Tibial nerve (tissue), 4 donors: ENCODE results near the gene GLYATL3. TPM values are rescaled to one million over a fixed set of nuclear protein-coding genes. Genes with fewer than 3 reads are reported as not detected.

ENCODE experiments used
- DNase-seq, 2 donors: peaks; one replicate each; pipeline ENCODE4 v3.0.0-alpha.2; 2019; ENCODE audit warnings: low spot score in 2 of 2
- H3K27ac ChIP-seq, 4 donors: fragments of 200-600 bp; sonication (generic) in 3 of 4; one replicate each; pipeline ENCODE4 v1.5.1; 2017 to 2019; ENCODE audit warnings: mild to moderate bottlenecking in 1 of 4
- H3K27me3 ChIP-seq, 2 donors: fragments of 200-600 bp; sonication (generic) in 1 of 2; one replicate each; pipeline versions ENCODE4 v1.5.1 to v1.6.0; 2017 to 2019
- H3K36me3 ChIP-seq, 3 donors: fragments of 200-600 bp; sonication (generic); one replicate each; pipeline ENCODE4 v1.5.1; 2018 to 2019
- H3K4me1 ChIP-seq, 4 donors: fragments of 200-600 bp; sonication (generic) in 3 of 4; one replicate each; pipeline ENCODE4 v1.5.1; 2017 to 2019
- H3K4me3 ChIP-seq, 4 donors: fragments of 200-600 bp; sonication (generic) in 3 of 4; one replicate each; pipeline ENCODE4 v1.5.1; 2017 to 2019; ENCODE audit warnings: mild to moderate bottlenecking in 1 of 4, moderate library complexity in 1 of 4
- H3K9me3 ChIP-seq, 4 donors: fragments of 200-600 bp; sonication (generic) in 3 of 4; one replicate each; pipeline ENCODE4 v1.5.1; 2017 to 2019
- EP300 ChIP-seq, 2 donors: sonication (generic); formaldehyde crosslinking; IDR thresholded peaks; one replicate each; pipeline ENCODE4 v1.6.1; 2017; ENCODE audit warnings: antibody characterized with exemption in 2 of 2, mild to moderate bottlenecking in 1 of 2
- POLR2A ChIP-seq, 2 donors: fragments of 450-650 bp; IDR thresholded peaks; one replicate each; pipeline ENCODE4 v1.6.1; 2017; ENCODE audit warnings: antibody characterized with exemption in 2 of 2, mild to moderate bottlenecking in 2 of 2, moderate library complexity in 2 of 2
- WGBS, 2 donors: methylation state at CpG; one replicate each; pipeline ENCODE4 v1.1.5; 2018; 5-methylcytosine and 5-hydroxymethylcytosine counted together
- total RNA-seq, 4 donors: library from RNA; depleted of rRNA; stranded (reverse); fragments of >200 nt; gene quantifications; one replicate each; pipeline ENCODE4 v1.1.0, GENCODE V29; 2016
- TF ChIP-seq, protein P1 (sequence below), 5 experiments: fragments of 200-600 bp in 3 of 5; fragments of 450-650 bp in 2 of 5; sonication (generic) in 3 of 5; IDR thresholded peaks; one replicate each; pipeline ENCODE4 v1.5.1; 2016 to 2019; ENCODE audit warnings: antibody characterized with exemption in 5 of 5, mild to moderate bottlenecking in 3 of 5, moderate library complexity in 2 of 5

GLYATL3 gene
- total RNA-seq, 4 donors from 2014 or later: not detected

DNA sequence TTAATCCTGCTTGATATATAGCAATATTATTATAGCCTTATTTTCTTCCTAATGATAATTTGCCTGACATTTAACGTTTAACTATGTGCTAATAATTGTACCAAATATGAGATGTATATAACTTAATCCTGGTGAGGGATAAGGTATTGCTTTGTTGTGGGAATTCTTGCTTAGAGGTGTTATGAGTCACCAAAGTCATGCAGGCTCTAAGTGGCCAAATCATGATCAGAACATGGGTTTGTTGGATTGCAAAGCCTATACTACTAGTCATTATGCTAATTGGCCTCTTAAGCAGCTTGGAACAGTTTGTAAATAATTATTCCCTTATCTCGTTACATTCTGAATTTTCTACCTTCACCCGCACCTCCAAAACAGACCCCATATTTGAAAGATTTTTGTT, 28.8 kb downstream of the GLYATL3 start:
- no peak overlapping the region for H3K4me3 ChIP-seq
- H3K36me3 ChIP-seq: no peaks in the 10 kb centered on the region
- no peak overlapping the region for H3K27ac ChIP-seq
- no peaks in the 10 kb centered on the region for H3K4me1 ChIP-seq
- no peak for DNase-seq
- 56 to 59% methylated on average over 3 of the region's 3 CpGs for WGBS, 2 donors
- TF ChIP-seq POLR2A (IDR thresholded peaks at IDR 0.05) (no peak), EP300 (IDR thresholded peaks at IDR 0.05) (no peak)
- no peaks in the 10 kb centered on the region for H3K9me3 ChIP-seq
- H3K27me3 ChIP-seq: no peaks in the 10 kb centered on the region

DNA sequence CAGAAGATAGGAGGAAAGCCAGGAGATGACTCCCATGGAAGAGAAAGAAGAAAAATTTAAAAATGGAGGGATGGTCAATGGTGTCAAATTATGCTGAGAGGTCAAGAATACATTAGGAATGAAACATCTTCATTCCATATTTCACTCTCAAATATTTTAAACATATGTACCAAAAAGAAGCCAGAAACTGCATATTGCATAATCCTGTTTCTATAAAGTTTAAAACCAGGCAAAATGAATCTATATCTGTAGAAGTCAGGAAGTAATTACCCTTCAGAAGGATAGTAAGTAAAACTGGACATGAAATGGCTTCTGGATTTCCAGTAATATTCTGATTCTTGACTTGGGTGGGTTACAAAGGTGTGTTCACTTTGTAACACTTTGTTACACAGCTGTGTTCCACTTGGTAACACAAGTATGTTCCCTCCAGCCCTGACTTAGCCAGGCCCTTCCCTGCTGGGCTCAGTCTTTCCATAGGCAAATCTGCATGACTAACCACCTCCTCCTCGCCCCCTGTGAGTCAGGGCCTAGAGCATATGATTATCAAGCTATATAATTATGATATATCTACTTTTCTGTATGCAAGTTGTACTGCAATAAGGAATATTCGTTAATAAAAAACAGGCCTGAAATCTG, 30.5 kb downstream of the GLYATL3 start:
- Histone ChIP-seq H3K4me3 (no peak overlapping the region), H3K27me3 (no peaks in the 10 kb centered on the region), H3K9me3 (no peaks in the 10 kb centered on the region), H3K27ac (no peak overlapping the region), H3K4me1 (no peaks in the 10 kb centered on the region), H3K36me3 (no peaks in the 10 kb centered on the region)
- TF ChIP-seq EP300 (IDR thresholded peaks at IDR 0.05) (no peak), POLR2A (IDR thresholded peaks at IDR 0.05) (no peak)
- TF ChIP-seq, protein P1, sequence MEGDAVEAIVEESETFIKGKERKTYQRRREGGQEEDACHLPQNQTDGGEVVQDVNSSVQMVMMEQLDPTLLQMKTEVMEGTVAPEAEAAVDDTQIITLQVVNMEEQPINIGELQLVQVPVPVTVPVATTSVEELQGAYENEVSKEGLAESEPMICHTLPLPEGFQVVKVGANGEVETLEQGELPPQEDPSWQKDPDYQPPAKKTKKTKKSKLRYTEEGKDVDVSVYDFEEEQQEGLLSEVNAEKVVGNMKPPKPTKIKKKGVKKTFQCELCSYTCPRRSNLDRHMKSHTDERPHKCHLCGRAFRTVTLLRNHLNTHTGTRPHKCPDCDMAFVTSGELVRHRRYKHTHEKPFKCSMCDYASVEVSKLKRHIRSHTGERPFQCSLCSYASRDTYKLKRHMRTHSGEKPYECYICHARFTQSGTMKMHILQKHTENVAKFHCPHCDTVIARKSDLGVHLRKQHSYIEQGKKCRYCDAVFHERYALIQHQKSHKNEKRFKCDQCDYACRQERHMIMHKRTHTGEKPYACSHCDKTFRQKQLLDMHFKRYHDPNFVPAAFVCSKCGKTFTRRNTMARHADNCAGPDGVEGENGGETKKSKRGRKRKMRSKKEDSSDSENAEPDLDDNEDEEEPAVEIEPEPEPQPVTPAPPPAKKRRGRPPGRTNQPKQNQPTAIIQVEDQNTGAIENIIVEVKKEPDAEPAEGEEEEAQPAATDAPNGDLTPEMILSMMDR (IDR thresholded peaks at IDR 0.05): no peak
- WGBS, 2 donors: 78 to 85% methylated on average over 2 of the region's 2 CpGs
- no peak for DNase-seq

DNA sequence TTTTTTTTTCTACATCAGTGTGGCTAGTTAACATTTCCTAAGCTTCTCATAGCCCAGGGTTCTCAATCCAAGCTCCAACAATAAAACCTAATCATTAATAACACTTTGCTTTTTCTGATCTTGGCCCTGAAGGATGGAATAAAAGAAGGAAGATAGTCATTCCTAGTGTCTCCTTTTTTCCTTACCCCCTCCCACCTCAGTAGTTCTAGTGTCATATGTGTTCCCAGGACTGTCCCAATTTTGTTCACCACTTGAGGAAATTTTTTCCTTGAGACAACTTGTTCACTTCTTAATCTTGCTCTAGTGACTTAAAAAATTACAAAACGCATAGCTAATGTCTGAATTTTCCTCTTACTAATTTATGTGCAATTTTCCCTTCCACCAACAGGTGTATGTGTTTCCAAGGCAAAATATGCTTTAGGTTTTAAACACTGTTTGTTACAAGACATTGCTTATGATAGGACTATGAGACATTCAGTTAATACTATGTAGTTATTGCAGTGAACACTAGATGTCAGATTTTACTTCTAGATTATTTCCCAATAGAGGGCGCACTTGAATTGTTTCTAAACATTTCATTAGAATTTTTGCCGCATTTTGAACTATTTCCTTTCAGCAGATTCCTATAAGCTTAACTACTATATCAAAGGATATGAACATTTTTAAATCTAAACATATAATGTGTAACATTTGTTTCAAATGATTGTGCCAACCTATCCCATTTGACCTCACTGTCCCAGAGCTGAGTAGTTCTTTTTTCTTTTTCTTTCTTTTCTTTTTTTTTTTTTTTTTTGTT, 32.2 kb downstream of the GLYATL3 start:
- no peak overlapping the region for H3K4me3 ChIP-seq
- H3K27ac ChIP-seq: no peak overlapping the region
- H3K36me3 ChIP-seq: no peaks in the 10 kb centered on the region
- 7 to 9% methylated on average over 3 of the region's 3 CpGs for WGBS, 2 donors
- no peaks in the 10 kb centered on the region for H3K9me3 ChIP-seq
- no peaks in the 10 kb centered on the region for H3K27me3 ChIP-seq
- DNase-seq: no peak
- H3K4me1 ChIP-seq: no peaks in the 10 kb centered on the region
- TF ChIP-seq POLR2A (IDR thresholded peaks at IDR 0.05): no peak
- TF ChIP-seq, protein P1 (IDR thresholded peaks at IDR 0.05): peak; percentile 53 to 75 (median 70)

DNA sequence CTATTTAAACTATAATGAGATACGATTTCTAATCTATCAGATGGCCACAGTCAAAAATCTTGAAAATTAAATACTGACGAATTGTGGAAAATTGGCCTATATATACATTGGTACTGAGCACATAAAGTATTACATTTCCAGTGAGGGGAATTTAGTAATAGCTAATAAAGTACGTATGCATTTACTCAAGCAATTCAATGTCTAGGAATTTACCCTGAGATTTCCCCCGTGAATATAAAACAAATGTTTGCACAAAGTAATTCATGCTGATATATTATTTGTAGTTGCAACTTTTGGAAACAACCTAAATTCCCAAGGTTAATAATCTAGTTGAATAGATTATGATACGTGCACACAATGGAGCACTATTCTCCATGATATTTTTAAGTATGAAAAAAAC, 36.1 kb downstream of the GLYATL3 start:
- no peaks in the 10 kb centered on the region for H3K27me3 ChIP-seq
- no peaks in the 10 kb centered on the region for H3K36me3 ChIP-seq
- no peaks in the 10 kb centered on the region for H3K9me3 ChIP-seq
- no peak overlapping the region for H3K4me3 ChIP-seq
- no peaks in the 10 kb centered on the region for H3K4me1 ChIP-seq
- H3K27ac ChIP-seq: no peak overlapping the region
- DNase-seq: no peak
- WGBS, 2 donors: 63 to 65% methylated on average over 5 of the region's 5 CpGs
- TF ChIP-seq EP300 (IDR thresholded peaks at IDR 0.05): no peak
- no peak for TF ChIP-seq POLR2A (IDR thresholded peaks at IDR 0.05)
- TF ChIP-seq, protein P1 (IDR thresholded peaks at IDR 0.05): no peak

DNA sequence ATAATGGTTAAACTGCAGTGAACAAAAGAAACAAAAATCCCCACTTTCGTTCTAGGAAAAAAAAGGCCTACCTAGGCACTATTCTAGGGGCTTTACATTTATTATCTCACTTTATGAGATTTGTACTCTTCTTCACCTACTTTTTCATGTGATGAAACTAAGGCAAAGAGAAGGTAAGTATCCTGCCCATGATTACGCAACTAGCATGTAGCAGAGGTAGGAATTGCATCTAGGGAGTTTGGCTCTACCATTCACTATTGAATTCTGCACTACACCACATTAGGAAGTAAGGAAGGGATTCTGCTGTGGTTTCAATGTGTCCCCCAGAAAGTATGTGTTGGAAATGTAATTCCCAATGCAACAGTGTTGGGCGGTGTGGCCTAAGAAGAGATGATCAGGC, 39.4 kb downstream of the GLYATL3 start:
- Histone ChIP-seq H3K9me3 (no peaks in the 10 kb centered on the region), H3K27ac (no peak overlapping the region), H3K4me1 (no peaks in the 10 kb centered on the region), H3K27me3 (no peaks in the 10 kb centered on the region), H3K36me3 (no peaks in the 10 kb centered on the region), H3K4me3 (no peak overlapping the region)
- no peak for TF ChIP-seq EP300 (IDR thresholded peaks at IDR 0.05)
- TF ChIP-seq POLR2A (IDR thresholded peaks at IDR 0.05): no peak
- no peak for DNase-seq
- WGBS, 2 donors: 95 to 97% methylated on average over 3 of the region's 3 CpGs

DNA sequence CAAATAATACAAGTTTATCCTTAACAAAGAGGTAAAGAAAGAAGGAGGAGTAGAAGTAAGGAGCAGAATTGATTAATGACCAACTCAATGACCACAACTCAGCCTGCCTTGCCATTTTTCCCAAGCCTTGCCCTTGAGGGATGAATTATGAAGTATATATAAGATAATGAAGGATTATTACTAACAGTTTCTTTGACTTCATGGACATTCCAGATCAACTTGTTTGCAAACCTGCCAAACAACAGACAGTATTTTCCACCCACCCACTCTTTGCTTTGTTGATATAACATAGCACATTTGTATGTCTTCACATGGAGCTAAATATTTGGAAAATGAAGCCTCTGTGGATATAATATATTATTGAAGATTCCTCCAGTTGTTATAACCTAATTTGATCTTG, 40.9 kb downstream of the GLYATL3 start:
- no peak overlapping the region for H3K27ac ChIP-seq
- H3K4me1 ChIP-seq: no peaks in the 10 kb centered on the region
- TF ChIP-seq, protein P1 (IDR thresholded peaks at IDR 0.05): no peak
- TF ChIP-seq POLR2A (IDR thresholded peaks at IDR 0.05): no peak
- TF ChIP-seq EP300 (IDR thresholded peaks at IDR 0.05): no peak
- no peaks in the 10 kb centered on the region for H3K9me3 ChIP-seq
- H3K27me3 ChIP-seq: no peaks in the 10 kb centered on the region
- no peaks in the 10 kb centered on the region for H3K36me3 ChIP-seq
- no peak for DNase-seq
- H3K4me3 ChIP-seq: no peak overlapping the region
